Measurements from ENCODE around the gene RAPGEFL1. TPM values are rescaled to one million over a fixed set of nuclear protein-coding genes. Genes with fewer than 3 reads are reported as not detected.

Gene RAPGEFL1
- total RNA-seq, 4 donors from 2014 or later: 4.8 to 30.0 (median 6.9) TPM

DNA sequence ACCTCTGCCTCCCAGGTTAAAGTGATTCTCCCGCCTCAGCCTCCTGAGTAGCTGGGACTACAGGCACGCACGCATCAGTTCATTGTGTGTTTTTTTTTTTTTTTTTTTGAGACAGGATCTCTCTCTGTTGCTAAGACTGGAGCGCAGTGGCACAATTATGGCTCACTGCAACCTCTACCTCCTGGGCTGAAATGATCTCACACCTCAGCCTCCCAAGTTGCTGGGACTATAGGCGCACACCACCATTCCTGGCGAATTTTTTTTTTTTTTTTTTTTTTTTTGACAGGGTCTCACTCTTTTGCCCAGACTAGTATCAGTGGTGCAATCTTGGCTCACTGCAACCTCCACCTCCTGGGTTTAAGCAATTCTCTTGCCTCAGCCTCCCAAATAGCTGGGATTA, 17.8 kb upstream of the RAPGEFL1 start:
- Histone ChIP-seq H3K9me3 (no peaks in the 10 kb centered on the region), H3K4me3 (no peak overlapping the region), H3K27me3 (no peaks in the 10 kb centered on the region), H3K36me3 (peaks cover 3 to 58% (median 20%) of the 10 kb centered on the region in 3 donors), H3K27ac (no peak overlapping the region), H3K4me1 (peaks cover 0 to 21% (median 3%) of the 10 kb centered on the region in 4 donors)
- TF ChIP-seq, protein P1, sequence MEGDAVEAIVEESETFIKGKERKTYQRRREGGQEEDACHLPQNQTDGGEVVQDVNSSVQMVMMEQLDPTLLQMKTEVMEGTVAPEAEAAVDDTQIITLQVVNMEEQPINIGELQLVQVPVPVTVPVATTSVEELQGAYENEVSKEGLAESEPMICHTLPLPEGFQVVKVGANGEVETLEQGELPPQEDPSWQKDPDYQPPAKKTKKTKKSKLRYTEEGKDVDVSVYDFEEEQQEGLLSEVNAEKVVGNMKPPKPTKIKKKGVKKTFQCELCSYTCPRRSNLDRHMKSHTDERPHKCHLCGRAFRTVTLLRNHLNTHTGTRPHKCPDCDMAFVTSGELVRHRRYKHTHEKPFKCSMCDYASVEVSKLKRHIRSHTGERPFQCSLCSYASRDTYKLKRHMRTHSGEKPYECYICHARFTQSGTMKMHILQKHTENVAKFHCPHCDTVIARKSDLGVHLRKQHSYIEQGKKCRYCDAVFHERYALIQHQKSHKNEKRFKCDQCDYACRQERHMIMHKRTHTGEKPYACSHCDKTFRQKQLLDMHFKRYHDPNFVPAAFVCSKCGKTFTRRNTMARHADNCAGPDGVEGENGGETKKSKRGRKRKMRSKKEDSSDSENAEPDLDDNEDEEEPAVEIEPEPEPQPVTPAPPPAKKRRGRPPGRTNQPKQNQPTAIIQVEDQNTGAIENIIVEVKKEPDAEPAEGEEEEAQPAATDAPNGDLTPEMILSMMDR (IDR thresholded peaks at IDR 0.05): no peak
- TF ChIP-seq EP300 (IDR thresholded peaks at IDR 0.05): no peak
- no peak for TF ChIP-seq POLR2A (IDR thresholded peaks at IDR 0.05)
- WGBS, 2 donors: 84 to 87% methylated on average over 6 of the region's 6 CpGs
- no peak for DNase-seq (ENCODE audit: low spot score in 2 of 2)

DNA sequence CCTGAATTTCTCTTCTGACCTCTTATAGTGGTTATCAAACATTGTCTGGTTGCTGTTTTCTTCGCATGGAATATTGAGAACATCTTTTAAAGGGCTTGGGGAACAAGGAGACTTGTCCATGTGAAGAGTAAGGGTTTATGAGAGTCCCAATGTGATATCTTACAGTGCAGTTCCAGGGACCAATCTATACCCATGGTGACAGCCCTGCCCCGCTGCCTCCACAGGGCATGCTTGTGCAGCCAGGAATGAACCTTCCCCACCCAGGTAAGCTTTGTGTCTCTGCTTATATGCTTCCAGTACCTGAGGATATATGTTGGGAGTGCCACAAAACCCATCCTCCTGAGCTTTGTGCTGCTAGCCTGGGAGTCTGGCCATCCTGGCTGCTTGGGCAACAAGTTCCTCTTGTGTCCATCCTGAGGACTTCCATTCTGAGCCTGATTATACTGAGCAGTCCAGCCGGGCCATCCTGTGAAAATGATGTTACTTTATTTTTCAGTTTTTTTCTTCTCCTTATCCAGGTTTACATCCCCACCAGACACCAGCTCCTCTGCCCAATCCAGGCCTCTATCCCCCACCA, 9.5 kb upstream of the RAPGEFL1 start:
- Histone ChIP-seq H3K9me3 (no peaks in the 10 kb centered on the region), H3K36me3 (peaks cover 5 to 95% (median 26%) of the 10 kb centered on the region in 3 donors), H3K4me3 (no peak overlapping the region), H3K4me1 (peaks cover 0 to 15% (median 1%) of the 10 kb centered on the region in 4 donors), H3K27ac (peak overlapping the region in 2 of 4 donors; percentile 69 to 79), H3K27me3 (no peaks in the 10 kb centered on the region)
- 82 to 85% methylated on average over 3 of the region's 3 CpGs for WGBS, 2 donors
- DNase-seq (ENCODE audit: low spot score in 2 of 2): no peak
- TF ChIP-seq POLR2A (IDR thresholded peaks at IDR 0.05) (no peak), EP300 (IDR thresholded peaks at IDR 0.05) (no peak)
- TF ChIP-seq, protein P1 (IDR thresholded peaks at IDR 0.05): no peak

DNA sequence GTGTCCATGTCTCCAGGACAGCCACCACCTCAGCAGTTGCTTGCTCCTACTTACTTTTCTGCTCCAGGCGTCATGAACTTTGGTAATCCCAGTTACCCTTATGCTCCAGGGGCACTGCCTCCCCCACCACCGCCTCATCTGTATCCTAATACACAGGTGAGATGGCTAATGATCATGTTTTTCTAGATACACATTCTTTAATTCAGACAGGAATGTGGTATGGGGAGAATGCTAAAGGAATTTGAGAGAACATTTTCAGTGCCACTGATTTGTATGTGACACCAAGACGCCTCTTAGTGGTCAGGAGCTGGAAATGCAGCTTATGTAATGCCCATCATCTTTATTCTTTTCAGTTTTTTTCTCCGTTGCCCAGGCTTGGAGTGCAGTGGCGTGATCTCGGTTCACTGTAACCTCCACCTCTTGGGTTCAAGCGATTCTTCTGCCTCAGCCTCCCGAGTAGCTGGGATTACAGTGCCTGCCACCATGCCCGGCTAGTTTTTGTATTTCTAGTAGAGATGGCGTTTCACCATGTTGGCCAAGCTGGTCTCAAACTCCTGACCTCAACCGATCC, 8.9 kb upstream of the RAPGEFL1 start:
- H3K36me3 ChIP-seq: peaks cover 5 to 95% (median 20%) of the 10 kb centered on the region in 3 donors
- peak in 1 of 2 donors; percentile 55 for DNase-seq (ENCODE audit: low spot score in 2 of 2)
- no peaks in the 10 kb centered on the region for H3K9me3 ChIP-seq
- 28 to 37% methylated on average over 11 of the region's 11 CpGs for WGBS, 2 donors
- H3K27me3 ChIP-seq: no peaks in the 10 kb centered on the region
- TF ChIP-seq, protein P1 (IDR thresholded peaks at IDR 0.05): peak; percentile 71 to 92 (median 83)
- TF ChIP-seq POLR2A (IDR thresholded peaks at IDR 0.05): no peak
- TF ChIP-seq EP300 (IDR thresholded peaks at IDR 0.05): peak in 1 of 2 donors; percentile 75
- H3K4me3 ChIP-seq: no peak overlapping the region
- H3K27ac ChIP-seq: peak overlapping the region in 2 of 4 donors; percentile 69 to 79
- H3K4me1 ChIP-seq: peaks cover 0 to 15% (median 1%) of the 10 kb centered on the region in 4 donors

DNA sequence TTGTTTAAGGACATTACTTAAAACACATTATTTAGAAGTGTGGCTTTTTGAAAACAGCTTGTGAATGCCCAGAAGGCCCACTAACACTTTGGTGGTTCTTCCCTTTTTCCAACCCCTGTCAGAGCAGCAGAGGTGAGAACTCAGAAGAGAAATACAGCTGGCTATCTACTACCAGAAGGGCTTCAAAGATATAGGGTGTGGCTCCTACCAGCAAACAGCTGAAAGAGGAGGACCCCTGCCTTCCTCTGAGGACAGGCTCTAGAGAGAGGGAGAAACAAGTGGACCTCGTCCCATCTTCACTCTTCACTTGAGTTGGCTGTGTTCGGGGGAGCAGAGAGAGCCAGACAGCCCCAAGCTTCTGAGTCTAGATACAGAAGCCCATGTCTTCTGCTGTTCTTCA, 6.9 kb upstream of the RAPGEFL1 start:
- Histone ChIP-seq H3K27ac (no peak overlapping the region), H3K27me3 (no peaks in the 10 kb centered on the region), H3K4me1 (peaks cover 0 to 15% (median 1%) of the 10 kb centered on the region in 4 donors), H3K36me3 (peaks cover 2 to 96% (median 12%) of the 10 kb centered on the region in 3 donors), H3K9me3 (no peaks in the 10 kb centered on the region), H3K4me3 (no peak overlapping the region)
- TF ChIP-seq, protein P1 (IDR thresholded peaks at IDR 0.05): no peak
- TF ChIP-seq EP300 (IDR thresholded peaks at IDR 0.05) (no peak), POLR2A (IDR thresholded peaks at IDR 0.05) (no peak)
- DNase-seq (ENCODE audit: low spot score in 2 of 2): no peak
- 77 to 91% methylated on average over 2 of the region's 2 CpGs for WGBS, 2 donors

DNA sequence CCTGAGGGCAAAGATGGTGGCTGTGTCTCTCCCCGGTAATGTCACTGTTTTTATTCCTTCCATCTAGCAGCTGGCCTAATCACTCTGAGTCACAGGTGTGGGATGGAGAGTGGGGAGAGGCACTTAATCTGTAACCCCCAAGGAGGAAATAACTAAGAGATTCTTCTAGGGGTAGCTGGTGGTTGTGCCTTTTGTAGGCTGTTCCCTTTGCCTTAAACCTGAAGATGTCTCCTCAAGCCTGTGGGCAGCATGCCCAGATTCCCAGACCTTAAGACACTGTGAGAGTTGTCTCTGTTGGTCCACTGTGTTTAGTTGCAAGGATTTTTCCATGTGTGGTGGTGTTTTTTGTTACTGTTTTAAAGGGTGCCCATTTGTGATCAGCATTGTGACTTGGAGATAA, 5.5 kb upstream of the RAPGEFL1 start:
- peaks cover 2 to 97% (median 12%) of the 10 kb centered on the region in 3 donors for H3K36me3 ChIP-seq
- no peak overlapping the region for H3K4me3 ChIP-seq
- no peak for DNase-seq (ENCODE audit: low spot score in 2 of 2)
- no peaks in the 10 kb centered on the region for H3K9me3 ChIP-seq
- H3K4me1 ChIP-seq: peaks cover 0 to 16% (median 2%) of the 10 kb centered on the region in 4 donors
- H3K27me3 ChIP-seq: no peaks in the 10 kb centered on the region
- no peak overlapping the region for H3K27ac ChIP-seq
- 88% methylated on average over 1 of the region's 1 CpG for WGBS, 2 donors
- TF ChIP-seq EP300 (IDR thresholded peaks at IDR 0.05) (no peak), POLR2A (IDR thresholded peaks at IDR 0.05) (no peak)
- TF ChIP-seq, protein P1 (IDR thresholded peaks at IDR 0.05): no peak
